B cell (primary cell): ENCODE results near the gene CEND1. TPM values are rescaled to one million over a fixed set of nuclear protein-coding genes. Genes with fewer than 3 reads are reported as not detected.

Experiments used
- ATAC-seq: fragments of 200-7000 bp; cut with Tn5 transposase; one replicate; pipeline ENCODE4 v1.10.0; 2021; ENCODE audit warnings: low read depth, mild to moderate bottlenecking, moderate number of reproducible peaks, moderate library complexity
- CTCF ChIA-PET: fragments of 350-600 bp; sonication (Branson Sonifier 250); formaldehyde crosslinking; loops from one replicate; lab custom pipeline; 2021; ENCODE audit warnings: antibody characterized with exemption, inconsistent platforms; lab: Charles Lee
- POLR2A ChIA-PET: fragments of 350-600 bp; sonication (Branson Sonifier 250); formaldehyde crosslinking; loops from one replicate; lab custom pipeline; 2021; ENCODE audit warnings: antibody characterized with exemption; lab: Charles Lee
- DNase-seq: peaks from one replicate; pipeline ENCODE4 v3.0.0; 2013
- H2AFZ ChIP-seq: 2 replicates; pipeline ENCODE4 v1.6.1; 2012; ENCODE audit warnings: mild to moderate bottlenecking, low read depth, low read length; ENCODE audit not compliant: insufficient read depth, poor library complexity, severe bottlenecking
- H3K27ac ChIP-seq, 2 donors: 1 replicate in 1 of 2; 2 replicates in 1 of 2; pipeline ENCODE4 v1.5.1; 2012 to 2013; ENCODE audit warnings: low read length in 2 of 2, mild to moderate bottlenecking in 2 of 2, moderate library complexity in 1 of 2
- H3K27me3 ChIP-seq, 4 experiments: fragments of 200-600 bp in 1 of 4; sonication (generic) in 1 of 4; replicated peaks in 1 of 4; 1 replicate in 2 of 4; 2 replicates in 2 of 4; pipeline versions ENCODE4 v1.6.1 to v1.7.0; 2013 to 2016; ENCODE audit warnings: low read length in 3 of 4, mild to moderate bottlenecking in 2 of 4, mixed read lengths in 1 of 4, moderate library complexity in 1 of 4; ENCODE audit not compliant: insufficient read depth in 4 of 4, control insufficient read depth in 3 of 4; ENCODE audit errors: control extremely low read depth in 1 of 4
- H3K36me3 ChIP-seq, 2 experiments: replicated peaks in 1 of 2; 1 replicate in 1 of 2; 2 replicates in 1 of 2; pipeline versions ENCODE4 v1.6.1 to v1.7.1; 2013; ENCODE audit warnings: low read length in 1 of 2; ENCODE audit not compliant: insufficient read depth in 2 of 2, control insufficient read depth in 1 of 2; ENCODE audit errors: control extremely low read depth in 1 of 2, extremely low read depth in 1 of 2
- H3K4me1 ChIP-seq, 2 donors: fragments of 200-600 bp in 1 of 2; sonication (generic) in 1 of 2; 1 replicate in 1 of 2; 2 replicates in 1 of 2; pipeline versions ENCODE4 v1.5.1 to v1.6.1; 2013 to 2017; ENCODE audit warnings: low read length in 2 of 2; ENCODE audit not compliant: control insufficient read depth in 2 of 2, insufficient read depth in 2 of 2
- H3K4me2 ChIP-seq: replicated peaks from 2 replicates; pipeline ENCODE3; 2012; ENCODE audit warnings: mild to moderate bottlenecking, low read depth, low read length; ENCODE audit not compliant: poor library complexity, severe bottlenecking
- H3K4me3 ChIP-seq, 5 experiments: fragments of 200-600 bp in 1 of 5; sonication (generic) in 1 of 5; 1 replicate in 3 of 5; 2 replicates in 2 of 5; pipeline versions ENCODE4 v1.5.1 to v1.7.0; 2011 to 2016; ENCODE audit warnings: low read length in 4 of 5, mild to moderate bottlenecking in 4 of 5, low read depth in 2 of 5, control low read depth in 1 of 5, moderate library complexity in 1 of 5; ENCODE audit not compliant: insufficient read depth in 1 of 5; ENCODE audit errors: control extremely low read depth in 1 of 5, extremely low read depth in 1 of 5
- H3K79me2 ChIP-seq: fragments of 200-600 bp; sonication (generic); one replicate; pipeline ENCODE4 v1.6.0; 2016; ENCODE audit warnings: low read length; ENCODE audit not compliant: control insufficient read depth, insufficient read depth
- H3K9ac ChIP-seq: fragments of 200-600 bp; sonication (generic); 2 replicates; pipeline ENCODE4 v1.6.1; 2017; ENCODE audit warnings: mild to moderate bottlenecking, low read length, moderate library complexity
- H3K9me3 ChIP-seq, 3 donors: one replicate each; pipeline versions ENCODE4 v1.6.1 to v1.7.1; 2013; ENCODE audit warnings: low read length in 2 of 3; ENCODE audit not compliant: control insufficient read depth in 2 of 3, insufficient read depth in 1 of 3; ENCODE audit errors: control extremely low read depth in 1 of 3
- H4K20me1 ChIP-seq: 2 replicates; pipeline ENCODE4 v1.6.0; 2012; ENCODE audit warnings: mild to moderate bottlenecking, low read length; ENCODE audit not compliant: insufficient read depth, control insufficient read depth, poor library complexity, severe bottlenecking
- H3K27ac Mint-ChIP-seq: one replicate; pipeline ENCODE4 v1.8.0; 2021; ENCODE audit warnings: mixed read lengths
- H3K27me3 Mint-ChIP-seq: one replicate; pipeline ENCODE4 v1.8.0; 2021; ENCODE audit warnings: mixed read lengths
- H3K4me1 Mint-ChIP-seq: one replicate; pipeline ENCODE4 v1.8.0; 2021; ENCODE audit warnings: mixed read lengths
- H3K4me3 Mint-ChIP-seq: one replicate; pipeline ENCODE4 v1.8.0; 2021; ENCODE audit warnings: mixed read lengths
- H3K9me3 Mint-ChIP-seq: one replicate; pipeline ENCODE4 v1.8.0; 2022; ENCODE audit warnings: mixed read lengths; ENCODE audit not compliant: insufficient read depth
- CTCF ChIP-seq: fragments of 200-600 bp; IDR thresholded peaks from one replicate; pipeline ENCODE4 v1.8.0; 2022; ENCODE audit warnings: antibody characterized with exemption, mild to moderate bottlenecking
- EZH2 ChIP-seq: IDR thresholded peaks from 2 replicates; pipeline ENCODE4 v1.6.1; 2012; ENCODE audit warnings: borderline replicate concordance, low read depth, mild to moderate bottlenecking, moderate library complexity, low read length; ENCODE audit not compliant: insufficient read depth, poor library complexity, severe bottlenecking
- WGBS: methylation state at CpG from one replicate; pipeline ENCODE4 v1.1.5; 2013; ENCODE audit warnings: missing lambda C conversion rate; ENCODE audit not compliant: insufficient coverage; 5-methylcytosine and 5-hydroxymethylcytosine counted together
- intact Hi-C: fragments of 100-400 bp; cut with micrococcal nuclease; formaldehyde crosslinking; loops from one replicate; pipeline ENCODE4 v1.10.0; 2022
- polyA plus RNA-seq: library from polyadenylated mRNA; depleted of rRNA; stranded (reverse); fragments of >200 nt; gene quantifications from 2 replicates; pipeline ENCODE4 v1.2.3, GENCODE V29; 2012
- total RNA-seq, 2 donors: library from RNA; stranded (reverse); fragments of 120-200 nt in 1 of 2; gene quantifications; 1 replicate in 1 of 2; 2 replicates in 1 of 2; pipeline versions ENCODE4 v1.2.3 to v1.2.4, GENCODE V29; 2013 to 2022

The CEND1 gene
- total and polyA plus RNA-seq, 2 donors (not counting 1 experiment from before 2014, with no cell fraction given) = 0.13 to 0.39 TPM

DNA sequence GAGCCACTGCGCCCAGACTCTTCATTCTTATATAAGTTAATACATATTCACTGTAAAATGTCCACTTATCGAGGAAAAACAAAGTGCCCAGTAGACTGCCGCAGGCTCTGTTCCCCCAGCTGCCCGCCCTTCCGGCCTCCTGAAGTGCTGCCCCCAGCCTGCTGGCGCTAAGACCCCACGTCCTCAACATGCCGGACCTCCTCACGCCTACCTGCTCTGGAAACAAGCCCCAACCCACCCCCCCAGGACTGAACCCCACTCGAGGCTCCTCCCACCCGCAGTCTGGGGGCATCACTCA, 13.7 kb downstream of the CEND1 start:
- WGBS = 53% methylated on average over 10 of the region's 11 CpGs

More for the DNA sequence above, 13.7 kb downstream of the CEND1 start:
- ATAC-seq = no peak
- peak overlapping the region in 1 of 2 donors; percentile 59 for H3K27ac ChIP-seq
- peak overlapping the region in 4 of 5 experiments; percentile 63 to 80 (median 74) for H3K4me3 ChIP-seq
- H3K27ac Mint-ChIP-seq = peak overlapping the region; percentile 46
- no peaks in the 10 kb centered on the region for H3K27me3 ChIP-seq
- H4K20me1 ChIP-seq = peaks cover 65% of the 10 kb centered on the region
- no peaks in the 10 kb centered on the region for H3K27me3 Mint-ChIP-seq
- CTCF ChIA-PET = interaction anchor here (1.0 to 1.3 kb wide), 3 partner anchors 21 to 57 kb away, joined by 3 read pairs; partner anchors contain the start of genes CD151 and TALDO1
- no peaks in the 10 kb centered on the region for H3K9me3 Mint-ChIP-seq
- no peaks in the 10 kb centered on the region for H3K9me3 ChIP-seq
- H3K4me2 ChIP-seq = peak overlapping the region; percentile 99
- H3K36me3 ChIP-seq = peaks cover 0 to 10% of the 10 kb centered on the region in 2 experiments
- H3K4me1 Mint-ChIP-seq = peaks cover 18% of the 10 kb centered on the region
- intact Hi-C loops = loop anchor here (2.0 kb wide), 1 partner anchor 29 kb away; the partner anchor contains the start of gene TALDO1
- H3K9ac ChIP-seq = peak overlapping the region; percentile 68
- no peak for DNase-seq
- peak overlapping the region; percentile 80 for H3K4me3 Mint-ChIP-seq
- POLR2A ChIA-PET = interaction anchor here (0.7 kb wide), 1 partner anchor 221 kb away, joined by 3 read pairs; no protein-coding TSS in a partner anchor
- H3K79me2 ChIP-seq = peaks cover 64% of the 10 kb centered on the region
- H2AFZ ChIP-seq = no peak overlapping the region
- H3K4me1 ChIP-seq = peaks cover 12 to 24% of the 10 kb centered on the region in 2 donors
- TF ChIP-seq EZH2 (no peak), CTCF (no peak)
